C1 segment of cervical spinal cord (tissue), 14 donors: ENCODE results near the gene OR2V1.
"Not testable (repeated sequence)": the region's sequence is repeated elsewhere in the genome, so short reads cannot be mapped to it uniquely, and the experiment has no call there.

Experiments used
- DNase-seq, 14 donors: peaks; one replicate each; lab custom pipeline; 2025; lab: John Stamatoyannopoulos, UW

OR2V1 gene

DNA sequence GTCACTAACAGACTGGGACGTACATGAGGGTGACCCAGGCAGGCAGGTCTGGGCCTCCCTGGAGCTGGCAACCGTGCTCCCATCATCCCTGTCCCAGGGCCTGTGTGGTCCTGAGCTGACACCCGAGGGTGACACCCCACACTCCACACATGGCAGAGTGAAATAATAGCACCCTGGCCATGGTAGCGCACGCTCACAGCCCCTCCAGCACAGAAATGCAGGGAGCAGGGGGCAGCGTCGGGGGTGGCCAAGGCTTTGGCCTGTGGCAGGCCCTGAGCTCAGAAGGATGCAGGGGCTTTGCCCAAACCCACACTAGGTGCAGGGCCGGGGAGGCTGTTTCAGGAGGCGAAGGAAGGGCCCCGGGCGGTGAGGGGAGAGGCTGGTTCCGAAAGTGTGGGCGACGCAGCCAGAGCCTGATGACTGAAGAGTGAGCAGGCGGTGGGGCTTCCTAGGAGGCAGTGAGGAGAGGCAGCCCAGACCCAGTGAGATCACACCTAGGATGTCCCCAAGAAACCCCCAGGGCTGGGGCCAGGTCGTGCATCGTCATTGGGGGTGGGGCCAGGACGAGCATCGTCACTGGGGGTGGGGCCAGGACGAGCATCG is 29.3 kb upstream of the OR2V1 start:
- DNase-seq, result peak in 9 of 14 donors; percentile 5 to 72 (median 21)

- peak in 13 of 14 donors; percentile 9 to 87 (median 74) for DNase-seq
Observed at GRCh38 chr5:181159286-181160151, 28.6 kb upstream of the OR2V1 start.

GRCh38 chr5:181158869-181159268 is 27.9 kb upstream of the OR2V1 start:
- no peak for DNase-seq

DNA sequence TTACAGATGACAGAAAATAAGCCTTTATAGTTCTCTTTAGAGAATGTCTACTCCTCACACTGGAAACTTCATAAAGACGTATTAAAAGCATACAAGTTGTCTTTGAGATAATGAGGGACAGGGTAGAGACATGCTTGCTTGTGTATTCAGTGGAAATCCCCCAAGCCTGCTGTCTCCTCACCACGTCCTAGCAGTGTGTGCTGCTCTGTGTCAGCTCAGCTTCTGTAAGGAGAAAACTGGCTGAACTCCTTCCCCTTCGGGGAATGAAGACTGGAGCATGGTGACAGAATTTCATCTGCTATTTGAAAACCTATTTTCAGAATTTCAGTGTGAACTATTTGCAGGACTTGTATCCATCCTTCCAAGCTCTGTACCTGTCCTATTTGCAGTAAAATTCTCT is 25.8 kb upstream of the OR2V1 start:
- DNase-seq, result no peak

- no peak for DNase-seq
Observed at GRCh38 chr5:181153814-181154213, 22.8 kb upstream of the OR2V1 start.

DNA sequence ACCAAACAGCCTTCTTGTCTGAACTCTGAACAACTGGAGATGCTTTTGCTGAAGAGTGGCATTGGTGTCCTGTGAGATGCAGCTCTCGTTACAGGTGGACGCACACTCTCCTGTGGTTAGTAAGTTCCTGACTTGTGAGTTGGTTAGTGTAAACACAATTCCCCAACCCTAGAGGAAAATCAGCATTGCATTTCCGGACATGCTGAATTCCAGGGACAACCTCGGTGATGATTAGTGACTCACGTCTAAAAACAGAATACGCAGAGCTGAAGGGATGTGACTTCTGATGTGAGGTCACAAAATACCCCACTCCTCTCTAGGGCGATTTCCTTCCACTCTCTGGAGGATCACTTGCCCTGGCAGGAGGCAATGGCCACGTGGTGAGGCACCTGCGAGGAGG is 21.4 kb upstream of the OR2V1 start:
- DNase-seq, result no peak

GRCh38 chr5:181151146-181151545 is 20.2 kb upstream of the OR2V1 start:
- no peak for DNase-seq

DNA sequence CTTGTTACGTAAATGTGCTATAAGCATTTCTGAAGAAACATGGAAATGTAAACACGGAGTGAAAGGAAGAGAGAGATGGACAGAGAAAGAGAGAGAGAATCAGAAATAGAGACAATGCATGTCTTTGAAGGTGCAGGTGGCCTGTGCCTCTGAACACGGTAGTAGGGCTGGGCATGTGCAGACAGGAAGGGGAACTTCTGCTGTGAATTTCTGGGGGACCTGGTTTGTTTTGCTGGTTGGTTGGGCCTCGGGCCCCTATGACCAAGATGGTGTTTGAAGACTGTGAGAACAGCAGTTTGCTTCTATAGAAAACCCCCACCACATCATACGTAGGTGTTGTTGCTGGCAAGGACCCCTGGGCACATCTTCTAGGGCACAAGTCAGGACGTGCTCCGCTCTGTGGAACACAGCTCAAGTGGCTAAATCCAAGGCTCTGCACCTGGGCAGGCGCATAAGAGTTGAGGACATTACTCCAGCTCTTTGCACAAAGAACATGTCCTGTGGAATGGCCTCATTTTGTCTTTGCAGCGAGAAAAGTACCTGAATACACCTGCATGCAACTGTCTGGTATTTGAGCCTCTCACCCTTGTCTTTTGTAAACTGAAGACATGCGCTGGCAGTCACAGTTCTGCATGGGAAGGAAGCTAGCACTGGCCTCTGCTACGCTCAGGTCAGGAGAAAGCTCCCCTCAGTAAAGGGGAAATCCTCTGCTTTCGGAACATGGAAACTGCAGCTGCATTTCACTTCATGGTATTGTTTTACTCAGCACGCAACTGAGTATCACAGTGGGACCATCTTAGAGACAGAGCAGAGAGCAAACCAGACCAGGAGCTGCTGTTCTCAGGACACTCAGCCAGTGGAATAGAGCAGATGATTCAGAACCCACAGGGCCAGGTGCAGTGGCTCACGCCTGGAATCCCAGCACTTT is 19.1 kb upstream of the OR2V1 start:
- no peak for DNase-seq

GRCh38 chr5:181149355-181149754 is 18.4 kb upstream of the OR2V1 start:
- no peak for DNase-seq

DNA sequence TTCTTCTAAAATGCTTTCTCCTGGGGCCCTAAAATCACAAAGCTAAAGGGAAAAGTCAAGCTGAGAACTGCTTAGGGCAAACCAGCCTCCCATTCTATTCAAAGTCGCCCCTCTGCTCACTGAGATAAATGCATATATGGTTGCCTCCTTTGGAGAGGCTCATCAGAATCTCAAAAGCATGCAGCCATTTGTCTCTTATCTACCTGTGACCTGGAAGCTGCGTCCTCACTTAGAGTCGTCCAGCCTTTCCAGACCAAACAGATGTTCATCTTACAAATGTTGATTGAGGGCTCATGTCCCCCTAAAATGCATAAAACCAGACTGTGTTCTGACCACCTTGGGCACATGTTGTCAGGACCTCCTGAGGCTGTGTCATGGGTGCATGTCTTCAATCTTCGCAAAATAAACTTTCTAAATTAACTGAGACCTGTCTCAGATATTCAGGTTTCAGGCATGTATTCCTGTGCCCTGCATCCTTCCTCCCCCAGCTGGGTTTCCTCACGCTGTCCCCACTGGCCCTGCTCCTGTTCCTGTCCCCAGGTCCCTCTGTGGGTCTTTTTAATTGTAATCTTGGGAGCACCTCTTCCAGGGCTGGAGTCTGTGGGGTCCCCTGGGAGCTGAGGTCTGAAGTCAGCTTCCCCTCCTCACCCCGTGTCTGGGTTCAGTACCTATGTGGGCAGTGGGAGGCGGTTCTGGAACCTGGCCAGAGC is 16.1 kb upstream of the OR2V1 start, which contains the start of gene OR2V2:
TSS of gene OR2V2 (plus strand) at position 660 of the 710 bp plus-strand sequence. CDS start 7,357 bp downstream, outside the sequence.
- DNase-seq, result not testable (repeated sequence)

GRCh38 chr5:181145133-181145532 is 14.2 kb upstream of the OR2V1 start:
- no peak for DNase-seq

DNA sequence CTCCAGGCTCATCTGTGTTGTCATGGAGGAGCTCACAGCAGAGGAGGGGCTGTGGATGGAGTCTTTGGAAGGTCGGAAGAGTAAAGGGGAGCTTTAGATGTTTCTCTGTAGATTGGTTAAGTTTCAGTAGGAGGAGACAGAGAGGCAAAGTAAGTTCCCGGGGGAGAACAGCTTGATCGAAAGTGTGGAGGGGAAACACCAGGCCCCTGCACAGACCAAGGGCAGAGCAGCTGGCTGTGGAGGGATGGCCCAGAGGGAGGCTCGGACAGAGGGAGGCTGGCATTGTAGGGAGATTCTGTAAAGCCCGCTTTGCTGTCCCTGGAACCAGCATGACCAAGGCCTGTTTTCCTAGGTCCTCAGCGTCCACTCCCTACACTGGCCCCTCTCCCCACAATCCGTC is 11.1 kb upstream of the OR2V1 start:
- DNase-seq, result no peak

GRCh38 chr5:181140766-181141165 is 9.8 kb upstream of the OR2V1 start:
- no peak for DNase-seq

- no peak for DNase-seq
Observed at GRCh38 chr5:181138258-181138657, 7.3 kb upstream of the OR2V1 start.

DNA sequence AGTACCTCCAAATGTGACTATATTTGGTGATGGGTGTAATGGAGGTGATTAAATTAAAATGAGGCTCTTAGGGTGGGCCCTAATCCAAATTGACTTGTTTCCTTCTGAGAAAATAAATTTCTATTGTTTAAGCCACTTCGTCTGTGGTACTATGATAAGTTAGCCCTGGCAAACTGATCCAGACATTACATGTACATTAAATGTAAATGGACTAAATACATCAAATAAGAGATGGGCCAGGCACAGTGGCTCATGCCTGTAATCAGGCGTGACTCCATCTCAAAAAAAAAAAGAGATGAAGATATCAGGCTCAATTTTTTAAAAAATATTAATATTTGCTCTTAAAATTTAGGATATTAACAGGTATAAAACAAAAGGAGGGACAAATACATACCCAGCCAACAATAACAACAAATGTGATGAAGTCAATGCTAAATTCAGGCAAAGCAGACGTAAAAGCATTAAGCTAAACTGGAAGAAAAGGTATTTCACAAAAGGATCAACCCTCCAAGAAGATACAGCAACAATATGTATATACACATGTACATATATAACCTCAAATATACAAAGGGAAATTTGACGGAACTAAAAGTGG is 5.5 kb upstream of the OR2V1 start:
- no peak for DNase-seq

GRCh38 chr5:181134259-181134658 is 3.3 kb upstream of the OR2V1 start:
- DNase-seq, result no peak

DNA sequence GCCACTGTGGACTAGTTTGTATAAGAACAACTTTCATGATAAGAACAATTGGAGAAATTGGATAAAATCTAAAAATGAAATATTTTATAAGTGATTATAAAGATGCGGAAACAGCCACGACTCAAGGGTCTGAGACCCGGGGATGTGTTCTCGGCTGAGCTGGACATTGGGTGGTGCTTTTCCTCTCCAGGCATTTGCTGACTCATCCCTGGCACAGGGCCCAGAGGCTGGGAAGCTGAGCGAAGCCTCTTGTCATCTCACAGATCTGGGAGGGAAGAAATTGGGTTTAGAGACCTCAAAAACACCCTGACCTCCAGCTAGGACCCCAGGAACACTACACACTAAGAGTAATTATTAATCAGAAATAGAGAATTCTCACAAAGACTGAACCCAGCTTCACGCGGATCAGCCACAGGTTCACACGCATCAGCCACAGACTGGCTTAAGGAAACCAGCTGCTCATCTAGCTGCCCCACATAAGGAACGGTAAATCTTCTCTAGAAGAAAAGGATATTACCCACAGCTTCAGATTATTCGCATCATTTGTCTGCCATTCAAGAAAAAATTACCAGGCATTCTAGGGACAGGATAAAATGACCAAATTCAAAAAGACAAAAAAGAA is 2.8 kb upstream of the OR2V1 start:
- DNase-seq, result no peak

DNA sequence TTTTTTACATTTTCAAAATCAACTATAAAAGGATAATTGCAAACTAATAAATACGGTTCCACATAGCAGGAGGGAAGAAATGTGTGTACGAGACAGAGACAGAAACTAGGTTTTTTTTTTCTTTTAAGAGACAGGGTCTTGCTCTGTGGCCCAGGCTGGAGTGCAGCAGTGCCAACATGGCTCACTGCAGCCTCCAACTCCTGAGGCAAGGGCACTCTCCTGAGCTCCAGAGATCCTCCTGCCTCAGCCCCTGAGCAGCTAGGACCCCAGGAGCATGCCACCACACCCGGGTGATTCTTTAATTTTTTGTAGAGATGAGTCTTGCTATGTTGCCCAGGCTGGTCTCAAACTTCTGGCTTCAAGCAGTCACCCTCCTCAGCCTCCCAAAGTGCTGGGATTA is 2.1 kb upstream of the OR2V1 start:
- DNase-seq, result no peak

- DNase-seq, result no peak
Observed at GRCh38 chr5:181131514-181131913, 545 bp upstream of the OR2V1 start.

GRCh38 chr5:181130081-181130480 is 888 bp downstream of the OR2V1 start:
- not testable (repeated sequence) for DNase-seq
